NCI-H524 (cell line): ENCODE results near the gene FBXO36.

Source experiments
- DNase-seq, 2 experiments: peaks; one replicate each; lab custom pipeline; 2025; lab: John Stamatoyannopoulos, UW

Gene FBXO36

DNA sequence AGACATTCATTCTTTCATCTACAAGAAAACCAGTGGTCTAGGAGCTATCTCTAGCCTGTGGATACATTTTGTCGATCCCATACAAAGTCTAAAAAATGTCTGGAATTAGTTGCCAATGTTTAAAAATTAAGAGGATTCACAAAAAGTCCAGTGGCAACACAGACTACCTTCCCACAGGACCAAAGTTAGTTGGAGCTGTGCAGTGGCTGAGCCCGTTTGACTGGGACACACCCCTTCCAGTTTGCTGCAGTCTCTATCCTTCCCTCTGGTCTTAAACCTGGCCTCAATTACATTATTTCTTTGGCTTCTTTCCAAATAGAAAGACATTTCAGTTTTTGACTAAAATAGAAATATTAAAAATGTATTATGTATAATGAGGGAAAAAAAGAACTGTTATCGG is 127.8 kb downstream of the FBXO36 start:
- DNase-seq, result no peak

DNA sequence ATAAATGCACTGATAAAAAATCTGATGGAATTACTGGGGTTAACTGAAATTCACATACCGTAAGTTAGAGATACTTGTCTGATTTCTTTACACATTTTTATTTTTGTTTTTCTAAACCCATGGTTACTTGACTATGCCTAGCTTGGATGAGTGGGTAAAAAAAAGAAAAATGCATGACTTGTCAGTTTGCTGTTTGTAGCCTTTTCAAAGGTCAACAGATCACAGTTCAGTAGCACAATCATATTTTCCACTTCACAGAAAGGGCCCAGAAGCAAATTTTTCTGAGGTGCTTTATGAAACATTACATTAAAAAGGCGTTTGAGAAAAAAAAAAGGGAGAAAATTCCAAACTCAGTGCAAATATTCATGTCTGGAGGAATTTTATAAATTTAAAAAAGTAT is 130.0 kb downstream of the FBXO36 start:
- DNase-seq, result no peak

DNA sequence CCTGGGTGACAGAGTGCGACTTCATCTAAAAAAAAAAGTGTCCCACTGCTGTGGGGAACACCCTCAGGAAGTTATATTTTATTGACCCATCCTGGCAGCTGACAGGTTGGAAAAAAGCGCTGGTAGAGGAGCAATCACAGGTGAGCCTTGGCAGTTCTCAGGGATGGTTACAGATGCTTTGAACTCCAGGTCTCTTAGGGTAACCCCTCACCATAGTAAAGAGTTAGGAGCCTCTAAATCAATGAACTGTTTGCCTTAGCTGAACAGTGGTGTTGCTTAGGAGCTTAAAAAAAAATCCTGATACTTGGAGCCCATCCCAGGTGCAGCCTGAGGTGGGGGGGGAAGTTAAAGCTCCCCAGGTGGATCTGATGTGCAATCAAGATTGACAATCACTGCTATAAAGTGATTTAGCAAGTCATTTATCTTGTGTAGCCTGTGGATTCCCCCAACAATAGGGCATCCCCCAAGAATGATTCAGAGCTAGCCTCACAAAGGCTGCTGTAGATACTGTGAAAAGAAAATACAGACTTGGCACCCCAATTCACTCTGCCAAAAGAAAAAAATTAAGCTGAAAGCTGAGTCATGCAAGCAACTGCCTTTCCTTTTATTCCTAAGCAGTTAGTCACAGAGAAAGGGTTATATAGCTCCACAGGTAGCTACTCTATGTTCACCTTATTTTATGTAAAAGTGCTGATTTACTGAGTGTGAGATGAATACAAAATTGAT is 131.6 kb downstream of the FBXO36 start:
- no peak for DNase-seq

- no peak for DNase-seq
Measured at GRCh38 chr2:230060672-230061293, 138.5 kb downstream of the FBXO36 start.
